ENCODE measurements around the gene RPL37.

GRCh38 chr5:40828690-40829661, 6.0 kb downstream of the RPL37 start:
- TF ChIP-seq POLR2A (IDR thresholded peaks at IDR 0.05; ENCODE audit: low read length) (no peak), GATA1 (IDR thresholded peaks at IDR 0.05; ENCODE audit: low read depth, low read length) (no peak)

All from erythroblast (primary cell).